GM18511 (cell line): Measurements from ENCODE around the gene ARL6IP1.

Experiments used
- ATAC-seq: cut with Tn5 transposase; IDR thresholded peaks from one replicate; pipeline ENCODE4 v1.9.1; 2021; ENCODE audit warnings: mild to moderate bottlenecking, moderate library complexity; ENCODE audit not compliant: unreplicated experiment

ARL6IP1 gene

DNA sequence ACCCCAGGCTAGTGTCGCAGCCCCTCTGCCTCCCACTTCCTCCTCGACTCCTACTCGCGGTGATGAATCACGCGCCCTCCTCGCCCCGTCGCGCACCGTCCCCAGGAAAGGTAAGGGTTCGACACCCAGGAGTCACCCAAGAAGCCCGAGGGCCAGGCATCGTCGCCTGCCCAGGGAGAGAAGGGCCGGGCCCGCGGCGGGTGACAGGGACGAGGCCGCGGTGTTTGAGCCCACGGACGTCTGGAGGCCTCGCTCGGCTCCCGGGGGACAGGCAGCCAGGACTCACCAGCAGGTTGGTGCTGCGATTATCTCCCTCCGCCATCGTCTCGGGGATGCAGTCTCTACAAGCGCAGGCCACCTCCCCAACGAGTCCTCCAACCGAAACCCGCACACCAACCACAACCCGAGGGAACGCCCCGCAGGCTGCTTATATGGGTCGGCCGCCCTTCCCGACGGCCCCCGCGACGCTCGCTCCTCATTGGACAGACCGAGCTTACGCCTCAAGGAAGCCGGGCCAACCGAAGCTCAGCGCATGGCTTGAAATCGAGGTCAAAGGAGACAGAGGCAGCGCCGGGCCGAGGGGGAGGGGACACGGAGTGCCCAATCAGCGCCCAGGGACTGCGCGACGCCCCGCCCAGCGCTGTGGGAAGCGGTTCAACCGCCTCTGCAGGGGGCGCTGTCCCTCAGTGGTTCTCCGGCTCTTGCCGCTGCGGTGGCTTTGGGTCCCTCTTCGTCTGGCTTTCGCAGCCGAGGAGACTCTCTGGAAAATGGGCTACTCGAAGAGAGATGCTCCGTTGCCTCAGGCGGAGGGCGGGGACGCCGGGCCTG lies at the start of gene ARL6IP1:
ARL6IP1 (minus strand) TSS at position 405 of the 828 bp plus-strand sequence; CDS start at position 322, 83 bp downstream.
- ATAC-seq, result peak; percentile 95

DNA sequence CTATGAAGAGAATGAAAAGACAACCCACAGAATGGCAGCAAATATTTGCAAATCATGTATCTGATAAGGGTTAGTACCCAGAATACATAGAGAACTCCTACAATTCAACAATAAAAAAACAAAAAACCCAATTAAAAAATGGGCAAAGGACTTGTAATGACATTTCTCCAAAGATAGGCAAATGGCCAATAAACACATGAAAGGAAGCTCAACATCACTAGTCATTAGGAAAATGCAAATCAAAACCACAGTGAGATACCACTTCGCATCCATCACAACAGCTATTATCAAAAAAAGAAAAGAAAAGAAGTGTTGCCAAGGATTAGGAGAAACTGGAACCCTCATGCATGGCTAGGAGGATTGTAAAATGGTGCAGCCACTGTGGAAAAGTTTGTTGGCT lies 45.1 kb upstream of the ARL6IP1 start:
- ATAC-seq, result no peak

DNA sequence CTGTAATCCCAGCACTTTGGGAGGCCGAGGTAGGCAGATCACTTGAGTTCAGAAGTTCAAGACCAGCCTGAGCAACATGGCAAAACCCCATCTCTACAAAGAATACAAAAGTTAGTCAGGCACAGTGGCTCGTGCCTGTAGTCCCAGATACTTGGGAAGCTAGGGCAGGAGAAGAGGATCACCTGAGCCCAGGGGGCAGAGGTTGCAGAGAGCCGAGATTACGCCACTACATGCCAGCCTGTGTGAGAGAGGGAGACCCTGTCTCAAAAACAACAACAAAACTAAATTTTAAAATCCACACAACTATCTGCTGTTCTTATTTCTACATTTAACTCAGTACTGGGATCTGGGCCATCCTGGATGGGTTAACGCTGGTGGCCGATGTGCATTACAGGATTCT lies 41.2 kb upstream of the ARL6IP1 start:
- no peak for ATAC-seq

DNA sequence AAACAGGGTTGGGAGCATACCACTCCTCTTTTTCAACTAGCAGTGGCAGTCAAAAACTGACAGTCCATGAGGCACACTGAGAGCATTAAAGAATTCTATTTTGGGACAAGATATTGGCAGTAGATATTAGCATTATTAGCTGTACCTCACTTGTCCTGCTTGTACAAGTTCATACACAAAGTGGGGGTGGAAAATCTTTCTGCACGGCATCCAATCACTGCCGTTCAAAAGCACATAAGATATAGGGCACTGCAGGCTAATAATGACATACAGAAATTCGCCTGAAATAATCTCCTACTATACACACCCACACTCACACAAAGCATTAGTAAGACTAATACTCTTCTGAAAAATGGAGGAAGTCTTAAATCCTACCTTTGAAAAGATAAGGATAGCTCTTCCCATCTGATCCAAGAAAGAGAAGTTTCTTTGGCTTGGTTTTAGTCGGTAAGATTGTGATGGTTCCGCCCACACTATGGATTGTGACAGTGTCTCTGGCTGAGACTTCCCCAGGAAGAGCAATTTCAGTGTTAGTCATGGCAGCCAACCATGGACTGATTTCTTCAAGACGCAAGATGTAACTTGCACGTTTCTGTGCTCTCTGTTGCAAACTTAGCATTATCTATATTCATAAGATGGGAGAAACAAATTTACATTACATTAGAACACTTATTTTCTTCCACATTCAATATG lies 40.6 kb upstream of the ARL6IP1 start:
- ATAC-seq, result no peak

DNA sequence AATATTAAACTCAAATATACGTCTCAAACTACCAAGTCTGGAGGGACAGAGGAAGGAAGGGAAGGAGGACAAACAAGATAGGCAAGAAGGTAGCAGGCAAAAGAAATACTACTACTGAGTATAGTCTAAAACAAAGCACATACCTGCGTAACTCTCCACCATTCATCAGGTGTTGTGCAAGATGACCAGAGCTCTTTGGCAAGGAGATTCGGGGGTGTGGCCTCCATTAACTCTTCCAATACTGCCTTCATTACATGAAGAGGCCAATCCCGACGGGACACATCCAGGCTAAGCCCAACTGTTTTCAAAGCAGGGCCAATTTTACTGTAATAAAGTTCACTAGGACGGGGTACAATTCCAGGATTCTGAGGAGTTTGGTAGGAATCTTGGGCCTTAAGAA lies 38.2 kb upstream of the ARL6IP1 start:
- no peak for ATAC-seq

DNA sequence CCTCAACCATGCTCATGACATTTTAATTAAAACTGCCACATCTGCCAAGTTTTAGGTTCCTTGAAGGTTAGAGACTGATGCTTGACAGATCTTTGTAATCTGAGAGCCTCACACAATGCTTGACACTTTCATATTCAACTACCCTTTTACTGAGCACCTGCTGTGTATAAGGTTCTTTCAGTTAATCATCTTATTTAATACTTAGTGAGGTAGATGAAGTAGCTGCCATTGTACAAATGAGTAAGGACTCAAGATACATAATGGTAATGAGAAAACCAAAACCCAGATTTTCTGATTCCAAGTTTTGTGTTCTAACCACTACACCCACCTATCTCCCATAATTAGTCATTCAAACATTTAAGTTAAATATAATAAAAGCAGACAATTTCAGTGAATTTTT lies 35.4 kb upstream of the ARL6IP1 start:
- no peak for ATAC-seq

DNA sequence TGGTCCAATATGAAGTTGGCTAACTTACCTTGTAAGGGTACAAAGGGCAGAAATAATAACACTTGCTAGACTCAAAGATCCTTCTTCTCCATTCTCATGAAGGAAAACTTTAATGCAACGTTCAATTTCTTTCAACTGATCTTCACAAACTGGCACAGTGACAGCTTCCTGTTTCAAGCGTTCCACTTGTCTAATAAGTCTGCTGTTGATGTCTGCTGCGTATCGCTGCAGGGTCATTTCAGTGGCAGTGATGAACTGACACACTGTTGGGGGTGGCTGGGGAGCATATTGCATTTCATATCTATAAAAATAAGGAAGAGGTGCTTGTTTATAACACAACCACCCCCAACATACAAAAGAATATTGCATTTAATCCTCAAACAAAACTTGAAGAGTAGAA lies 33.5 kb upstream of the ARL6IP1 start:
- no peak for ATAC-seq

DNA sequence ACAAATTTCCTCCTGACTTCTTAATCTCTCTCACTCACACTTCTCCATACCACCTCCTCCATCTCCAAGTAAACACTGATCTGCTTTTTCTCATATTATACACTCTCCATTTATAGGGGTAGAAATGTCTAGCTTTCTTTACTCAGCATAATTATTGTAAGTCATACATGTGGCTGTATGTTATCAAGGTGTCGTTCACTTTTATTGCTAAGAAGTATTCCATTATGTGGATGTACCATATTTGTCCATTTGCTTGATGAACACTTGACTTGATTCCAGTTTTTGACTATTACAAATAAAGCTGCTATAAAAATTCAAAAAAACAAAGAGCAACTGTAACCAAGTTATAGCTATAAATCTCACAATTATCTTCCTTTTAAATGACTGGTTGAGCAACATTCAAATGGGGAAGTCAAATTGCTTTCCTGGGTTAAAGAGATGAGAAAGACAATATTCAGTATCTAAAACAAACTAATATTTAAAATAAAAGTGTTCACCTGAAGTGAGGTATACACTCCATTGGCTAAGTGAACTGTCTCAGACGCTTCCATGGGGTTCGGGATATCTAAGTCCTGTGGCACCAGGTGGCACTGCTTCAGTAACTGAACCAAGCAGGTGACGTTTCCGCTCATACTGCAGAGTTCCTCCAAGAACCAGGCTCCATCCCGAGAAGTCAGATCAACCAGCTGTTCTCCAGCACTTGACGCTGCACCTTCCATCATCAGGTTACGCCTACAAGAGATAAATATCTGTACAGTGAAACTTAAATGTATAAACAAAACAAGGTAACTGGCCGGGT lies 32.6 kb upstream of the ARL6IP1 start:
- ATAC-seq, result no peak

DNA sequence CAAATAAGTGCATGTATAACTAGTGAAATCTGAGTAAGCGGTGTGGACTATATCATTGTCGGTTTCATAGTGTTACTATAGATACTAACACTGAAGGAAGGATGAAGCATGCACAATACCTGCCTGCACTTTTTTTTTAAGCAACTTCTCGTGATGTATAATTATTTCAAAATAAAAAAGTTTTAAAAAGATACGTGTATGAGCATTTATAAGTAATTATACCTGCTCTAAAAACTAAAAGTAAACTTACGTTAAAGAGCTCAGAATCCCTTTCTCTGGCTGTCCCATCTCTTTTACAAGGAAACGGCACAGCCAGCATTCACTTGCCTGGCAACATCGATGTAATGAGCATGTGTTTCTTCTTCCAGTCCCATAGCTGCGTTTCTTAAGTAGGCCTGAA lies 31.3 kb upstream of the ARL6IP1 start:
- ATAC-seq, result no peak

DNA sequence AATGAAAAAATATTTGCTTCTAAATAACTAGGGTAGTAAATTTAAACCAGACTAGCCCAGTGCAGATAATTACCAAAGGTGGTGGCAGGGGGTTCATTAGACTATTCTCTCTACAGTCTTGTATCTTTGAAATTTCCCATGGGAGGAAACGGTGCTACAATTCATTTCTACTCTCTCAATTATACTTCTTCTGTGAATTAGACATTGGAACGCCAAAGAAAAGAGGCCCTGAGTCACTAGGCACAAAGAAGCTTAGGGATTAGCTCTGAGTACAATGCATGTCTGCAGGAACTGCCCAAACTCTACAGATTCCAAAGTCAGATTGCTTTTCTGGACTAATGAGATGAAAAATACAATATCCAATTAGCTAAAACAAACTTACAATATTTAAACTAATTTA lies 30.7 kb upstream of the ARL6IP1 start:
- ATAC-seq, result no peak

DNA sequence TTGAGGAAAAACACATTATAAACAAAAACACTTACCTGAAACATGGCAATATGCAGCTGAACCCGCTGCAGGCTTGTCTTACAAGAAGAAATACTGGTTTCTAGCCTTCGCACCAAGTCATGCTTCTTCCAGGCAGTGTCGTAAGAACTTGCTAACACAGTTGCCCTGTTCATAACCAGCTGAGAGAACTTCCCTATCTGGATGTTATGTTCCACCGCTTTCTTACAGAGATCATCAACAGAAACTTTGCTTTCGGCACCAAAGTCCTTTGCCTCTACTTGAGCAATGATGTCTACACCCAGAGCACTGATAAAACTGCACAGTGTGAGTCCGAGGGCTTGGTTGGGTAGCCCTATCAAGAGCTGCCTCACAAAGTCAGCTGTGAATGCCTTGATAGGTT lies 27.9 kb upstream of the ARL6IP1 start:
- ATAC-seq, result no peak

DNA sequence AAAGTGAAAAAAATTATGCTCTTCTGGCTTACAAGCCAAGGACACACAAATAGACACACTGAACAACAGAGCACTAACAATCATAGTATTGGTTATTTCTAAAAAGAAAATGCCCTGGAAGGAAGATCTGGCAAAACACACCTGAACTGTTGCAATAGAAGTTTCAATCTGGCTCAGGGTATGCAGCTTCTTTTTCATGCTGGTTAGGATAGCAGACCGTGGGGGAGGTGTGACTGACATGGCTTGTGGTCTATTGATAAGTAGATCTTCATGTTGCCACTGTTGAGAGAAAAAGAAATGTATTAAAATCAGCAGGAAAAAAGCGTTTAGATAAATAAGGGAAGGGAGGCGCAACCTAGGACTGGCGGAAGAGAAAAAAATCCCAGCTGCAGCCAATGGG lies 26.5 kb upstream of the ARL6IP1 start:
- ATAC-seq, result no peak

DNA sequence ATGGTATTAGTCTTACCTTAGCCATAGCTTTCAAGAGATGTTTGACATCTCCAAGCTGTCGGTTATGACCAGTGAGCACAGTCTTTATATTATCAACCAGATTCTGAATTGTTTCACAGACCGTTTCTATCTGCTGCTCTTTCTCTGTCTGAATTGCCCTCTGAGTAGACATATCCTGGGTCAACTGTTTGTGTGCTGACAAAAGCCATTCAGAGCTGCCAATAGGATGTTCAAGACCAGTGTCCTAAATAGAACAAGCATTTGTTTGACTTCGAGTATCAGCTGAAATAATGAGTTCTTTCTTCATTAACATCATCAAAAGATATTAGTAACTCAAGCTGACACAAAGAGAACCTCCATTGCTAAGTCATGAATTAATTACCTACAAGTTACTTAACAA lies 14.9 kb upstream of the ARL6IP1 start:
- ATAC-seq, result no peak

DNA sequence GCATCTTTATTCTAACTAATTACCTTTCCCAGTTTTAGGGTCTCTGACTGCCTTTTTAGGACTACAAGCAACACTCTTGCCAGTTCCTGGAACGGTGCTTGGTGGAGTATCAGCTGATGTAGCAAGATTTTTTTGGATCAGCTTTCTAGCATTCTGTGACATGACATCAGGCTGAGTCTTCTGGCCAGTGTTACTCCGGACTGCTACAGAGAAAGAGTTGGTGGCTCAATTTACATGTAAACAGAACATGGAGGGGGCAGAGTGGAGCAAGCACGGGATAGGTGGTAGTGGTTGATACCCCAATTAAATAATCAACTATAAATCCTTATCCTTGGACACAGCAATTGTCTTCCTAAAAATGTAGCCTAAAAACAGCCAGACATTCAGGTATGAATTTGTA lies 10.6 kb upstream of the ARL6IP1 start:
- no peak for ATAC-seq

DNA sequence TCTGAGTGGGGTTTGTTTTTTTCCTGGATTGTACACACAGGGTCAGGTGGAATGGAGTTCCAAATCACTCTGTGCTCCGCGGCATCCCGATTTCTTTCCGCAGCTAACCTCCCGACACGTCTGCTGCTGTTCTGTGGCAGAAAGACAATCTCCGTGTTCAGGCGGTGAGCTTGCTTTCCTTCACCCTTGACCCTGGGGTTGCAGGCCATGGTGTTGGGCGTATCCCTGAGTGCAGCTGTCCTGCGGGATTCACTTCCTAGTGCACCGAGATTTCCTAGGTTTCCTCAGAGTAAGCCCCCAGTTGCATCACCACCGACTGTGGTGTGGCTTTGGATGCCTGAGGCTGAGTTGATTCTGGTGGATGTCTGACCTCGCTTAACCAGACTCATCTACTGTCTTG lies 7.8 kb upstream of the ARL6IP1 start:
- ATAC-seq, result no peak

DNA sequence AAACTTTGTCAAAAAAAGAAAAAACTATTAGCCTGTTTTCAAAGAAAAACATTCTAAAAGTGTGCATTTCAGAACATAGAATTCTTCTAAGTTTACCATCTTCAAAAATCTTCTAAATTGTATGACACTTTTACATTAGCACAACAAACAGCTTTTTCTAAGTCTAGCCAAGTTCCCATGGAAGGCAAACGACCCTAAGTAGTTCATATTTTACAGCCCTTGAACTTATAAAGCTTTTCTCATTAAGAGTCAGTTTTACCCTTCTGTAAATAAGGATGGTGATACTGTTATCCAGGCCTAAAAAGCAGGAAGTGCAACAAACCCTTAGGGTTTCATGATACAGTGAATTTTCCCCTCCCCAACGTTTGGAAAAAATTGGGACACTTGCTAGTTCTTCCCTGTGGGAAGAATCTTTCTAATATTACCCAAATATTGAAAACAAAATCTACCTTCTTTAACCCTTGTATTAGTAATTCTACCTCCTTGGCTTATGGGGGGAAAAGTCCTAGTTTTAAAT lies 4.0 kb upstream of the ARL6IP1 start:
- ATAC-seq, result no peak

DNA sequence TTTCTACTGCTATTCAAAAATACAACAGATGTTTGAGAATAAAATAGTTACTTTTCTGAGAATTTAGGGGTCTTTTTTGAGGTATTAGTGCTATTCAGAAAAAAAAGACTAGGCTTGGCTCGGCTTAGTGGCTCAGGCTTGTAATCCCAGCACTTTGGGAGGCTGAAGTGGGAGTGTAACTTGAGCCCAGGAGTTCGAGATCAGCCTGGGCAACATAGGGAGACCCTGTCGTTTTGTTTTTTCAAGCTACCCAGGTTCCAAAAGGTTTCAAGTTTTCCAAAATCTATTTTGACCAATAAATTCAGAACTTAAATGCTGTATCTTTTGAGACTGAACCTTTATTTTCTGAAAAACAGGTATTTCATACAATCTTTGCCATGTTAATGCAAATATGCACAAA lies 3.2 kb upstream of the ARL6IP1 start:
- no peak for ATAC-seq

DNA sequence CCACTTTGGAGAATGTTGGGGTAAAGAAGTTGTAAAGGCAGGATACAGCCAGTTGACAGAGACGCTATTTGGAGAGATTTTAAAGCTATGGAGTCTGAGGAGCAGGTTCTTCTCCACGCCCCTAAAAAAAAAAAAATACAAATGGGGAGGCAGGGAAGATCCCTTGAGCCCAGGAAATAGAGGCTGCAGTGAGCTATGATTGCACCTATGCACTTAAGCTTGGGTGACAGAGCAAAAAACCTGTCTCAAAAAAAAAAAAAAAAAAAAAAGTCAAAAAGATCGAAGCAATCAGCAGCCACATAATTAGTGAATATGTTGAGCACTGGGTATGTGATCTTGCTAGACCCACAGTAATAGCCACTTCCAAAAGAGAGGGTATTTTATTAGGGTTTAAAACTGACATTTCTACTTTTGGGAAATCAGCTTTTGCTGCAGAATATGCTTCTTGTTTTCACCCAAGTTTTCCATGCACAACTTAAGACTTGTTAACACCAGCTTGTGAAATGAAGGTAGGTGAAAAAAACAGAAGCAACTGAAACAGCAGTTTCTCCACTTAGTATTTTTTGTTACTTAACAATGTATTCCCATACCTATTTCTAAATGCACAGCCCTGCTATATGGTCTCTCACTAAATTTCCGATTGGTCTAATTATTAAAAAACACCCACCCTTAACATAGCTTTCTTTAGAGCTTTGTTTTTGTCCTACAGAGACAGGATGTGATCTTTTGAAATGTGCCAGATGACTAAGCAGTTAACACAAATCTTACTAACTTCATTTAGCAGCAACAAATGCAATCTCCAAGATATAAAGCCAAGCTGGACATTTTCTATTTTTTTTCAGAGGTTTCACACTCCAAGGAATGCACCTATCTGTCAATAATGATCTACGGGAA lies 2.5 kb upstream of the ARL6IP1 start:
- no peak for ATAC-seq

DNA sequence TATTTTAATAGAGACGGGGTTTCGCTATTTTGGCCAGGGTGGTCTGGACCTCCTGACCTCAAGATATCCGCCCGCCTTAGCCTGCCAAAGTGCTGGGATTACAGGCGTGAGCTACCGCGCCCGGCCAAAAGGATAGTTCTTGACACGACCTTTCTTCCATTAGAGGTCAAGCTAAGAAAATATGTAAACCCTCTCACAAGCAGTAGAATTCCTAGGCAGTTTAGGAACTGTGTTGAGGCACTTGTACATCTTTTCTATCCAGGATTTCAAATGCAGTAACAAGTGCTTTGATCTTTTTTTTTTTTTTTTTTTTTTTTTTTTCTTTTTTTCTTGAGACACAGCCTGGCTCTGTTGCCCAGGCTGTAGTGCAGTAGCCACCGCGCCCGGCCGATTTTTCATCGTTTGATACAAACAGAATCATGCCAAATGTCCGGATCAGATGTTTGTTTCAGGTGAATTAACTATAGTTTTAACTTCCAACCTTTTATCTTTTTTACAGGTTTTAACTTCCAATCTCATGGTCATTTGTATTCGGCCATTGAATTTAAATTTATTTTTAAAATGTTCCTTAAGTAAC lies 1.5 kb upstream of the ARL6IP1 start:
- ATAC-seq, result no peak

DNA sequence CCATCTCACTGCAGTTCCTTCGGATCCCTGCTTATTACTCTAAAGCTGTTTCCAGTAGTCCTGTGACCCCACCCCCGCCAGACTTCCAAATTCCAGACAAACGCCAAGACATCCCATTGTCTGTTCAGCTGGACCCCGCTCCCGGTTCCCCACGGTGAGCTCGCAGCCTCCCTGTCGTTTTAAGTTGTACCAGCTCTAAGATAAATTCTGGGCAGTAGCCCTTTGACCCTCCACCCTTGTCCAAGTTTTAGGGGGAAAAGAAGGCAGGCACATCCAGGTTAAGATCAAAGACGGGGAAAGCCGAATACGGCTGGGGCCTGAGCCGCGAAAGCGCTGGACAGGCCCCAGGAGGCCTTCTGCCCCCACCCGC lies 589 bp downstream of the ARL6IP1 start:
- ATAC-seq, result no peak
